Spleen (tissue), 11 donors: ENCODE results near the gene ODF2. TPM values are rescaled to one million over a fixed set of nuclear protein-coding genes. Genes with fewer than 3 reads are reported as not detected.
A peak's percentile ranks its signal among the peaks of the same experiment; 100 is the strongest.

Experiments used
- DNase-seq: peaks from one replicate; pipeline ENCODE4 v3.0.0-alpha.2; 2020
- H3K27ac ChIP-seq, 8 donors: fragments of 200-600 bp; sonication (generic) in 7 of 8; 1 replicate in 4 of 8; 2 replicates in 4 of 8; pipeline versions ENCODE4 v1.5.0 to v1.8.0; 2016 to 2021; ENCODE audit warnings: inconsistent platforms in 4 of 8, mild to moderate bottlenecking in 4 of 8, moderate library complexity in 1 of 8
- H3K27me3 ChIP-seq, 7 donors: fragments of 200-600 bp; sonication (generic) in 6 of 7; replicated peaks in 1 of 7; 1 replicate in 4 of 7; 2 replicates in 3 of 7; pipeline versions ENCODE4 v1.5.0 to v1.8.0; 2016 to 2021; ENCODE audit warnings: inconsistent platforms in 3 of 7, mild to moderate bottlenecking in 1 of 7
- H3K36me3 ChIP-seq, 6 donors: fragments of 200-600 bp; sonication (generic) in 5 of 6; 1 replicate in 4 of 6; 2 replicates in 2 of 6; pipeline versions ENCODE4 v1.5.0 to v1.8.0; 2016 to 2021; ENCODE audit warnings: inconsistent platforms in 2 of 6
- H3K4me1 ChIP-seq, 6 donors: fragments of 200-600 bp; sonication (generic) in 5 of 6; 1 replicate in 3 of 6; 2 replicates in 3 of 6; pipeline versions ENCODE4 v1.5.0 to v1.8.0; 2016 to 2021; ENCODE audit warnings: inconsistent platforms in 3 of 6
- H3K4me3 ChIP-seq, 8 donors: fragments of 200-600 bp; sonication (generic) in 7 of 8; 1 replicate in 4 of 8; 2 replicates in 4 of 8; pipeline versions ENCODE4 v1.5.0 to v1.8.0; 2016 to 2021; ENCODE audit warnings: inconsistent platforms in 4 of 8, mild to moderate bottlenecking in 4 of 8, moderate library complexity in 2 of 8
- H3K9me3 ChIP-seq, 8 donors: fragments of 200-600 bp; sonication (generic) in 7 of 8; 1 replicate in 4 of 8; 2 replicates in 4 of 8; pipeline versions ENCODE4 v1.5.0 to v1.8.0; 2016 to 2021; ENCODE audit warnings: inconsistent platforms in 4 of 8
- POLR2A ChIP-seq, 3 donors: fragments of 450-650 bp; IDR thresholded peaks; one replicate each; pipeline ENCODE4 v1.5.1; 2017; ENCODE audit warnings: antibody characterized with exemption in 3 of 3, mild to moderate bottlenecking in 1 of 3
- POLR2AphosphoS5 ChIP-seq, 3 donors: sonication (generic); formaldehyde crosslinking; IDR thresholded peaks; one replicate each; pipeline ENCODE4 v1.5.1; 2017; ENCODE audit warnings: antibody characterized with exemption in 3 of 3
- WGBS, 5 donors: extraction: QIAGEN DNeasy Blood & Tissue Kit in 3 of 5; methylation state at CpG; one replicate each; pipeline versions ENCODE4 v1.1.5 to v1.1.7; 2013 to 2018; 5-methylcytosine and 5-hydroxymethylcytosine counted together
- intact Hi-C: fragments of 100-400 bp; cut with DNase I; formaldehyde crosslinking; loops from one replicate; pipeline ENCODE4 v1.15.0; 2023; ENCODE audit warnings: low total_unique reads
- polyA plus RNA-seq, 3 donors: library from polyadenylated mRNA; stranded (reverse); fragments of 200-250 nt; gene quantifications; one replicate each; pipeline ENCODE4 v1.2.1, GENCODE V29; 2013
- total RNA-seq, 7 donors: library from RNA; depleted of rRNA in 3 of 7; stranded (reverse); fragments of >200 nt in 3 of 7; fragmentation: NEBNext Ultra II Directional in 4 of 7; extraction: Animal tissue kit (Norgen Biotek cat#: 25700) in 4 of 7; gene quantifications; one replicate each; pipeline versions ENCODE4 v1.1.0 to v1.2.1, GENCODE V29; 2016 to 2021
- TF ChIP-seq, protein P1 (sequence below), 11 experiments: fragments of 200-600 bp in 7 of 11; fragments of 450-650 bp in 4 of 11; sonication (generic) in 4 of 11; IDR thresholded peaks in 8 of 11; conservative IDR thresholded peaks in 3 of 11; 1 replicate in 7 of 11; 2 replicates in 4 of 11; pipeline versions ENCODE4 v1.4.0 to v1.8.0; 2016 to 2021; ENCODE audit warnings: antibody characterized with exemption in 11 of 11, inconsistent platforms in 4 of 11, mild to moderate bottlenecking in 1 of 11
- donor health status: healthy with polysubstance abuse.
- donor health status: DM: no; HTN: no; CAD: no; lungs with moderate emphysema.
- donor health status: DM: no; HTN: no; CAD: no.
- donor health status: Bipolar disorder and iron deficiency.
- donor health status: healthy.
- donor health status: DM: no; HTN: no; CAD: no.
- donor health status: DM: yes; HTN: yes; CAD: no.

ODF2 gene
- total and polyA plus RNA-seq, 10 donors, result 13.4 to 37.5 (median 26.6) TPM

DNA sequence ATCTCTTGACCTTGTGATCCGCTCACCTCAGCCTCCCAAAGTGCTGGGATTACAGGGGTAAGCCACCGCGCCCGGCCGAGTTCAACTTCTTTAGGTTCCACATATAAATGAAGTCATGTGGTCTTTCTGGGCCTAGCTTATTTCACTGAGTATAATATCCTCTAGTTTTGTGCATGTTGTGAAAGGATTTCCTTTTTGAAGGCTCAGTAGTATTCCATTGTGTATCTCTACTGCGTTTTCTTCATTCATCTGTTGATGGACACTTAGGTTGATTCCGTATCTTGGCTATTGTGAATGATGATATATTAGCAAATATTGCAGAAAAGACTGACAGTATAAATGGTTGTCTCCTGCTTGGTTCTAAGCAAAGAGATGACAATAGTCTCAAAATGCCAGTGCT lies 20.1 kb downstream of the ODF2 start:
- H3K36me3 ChIP-seq, result peaks cover 0 to 99% (median 68%) of the 10 kb centered on the region in 6 donors
- TF ChIP-seq POLR2AphosphoS5 (IDR thresholded peaks at IDR 0.05), result no peak
- intact Hi-C loops, result no loop called here

DNA sequence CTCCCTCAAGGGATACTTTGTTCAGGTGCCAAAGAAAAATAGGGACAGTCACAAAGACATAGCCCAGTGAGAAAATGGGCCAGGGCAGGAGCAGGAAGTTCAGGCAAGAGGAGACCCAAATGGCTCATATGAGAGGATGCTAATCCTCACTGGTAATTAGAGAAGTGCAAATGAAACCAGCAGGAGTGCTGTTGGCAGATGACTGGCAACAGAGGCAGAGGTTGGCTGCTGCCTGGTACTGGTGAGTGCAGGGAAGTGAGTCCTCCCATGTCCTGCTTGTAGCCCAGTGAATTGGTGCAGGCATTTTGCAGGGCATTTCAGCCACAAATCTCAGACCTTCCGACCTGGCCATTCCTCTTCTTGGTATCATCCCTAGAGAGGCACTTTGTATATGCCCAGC lies 23.5 kb downstream of the ODF2 start:
- WGBS, 5 donors, result 92 to 100% (median 97%) methylated on average over 1 of the region's 1 CpG
- Histone ChIP-seq H3K27me3 (no peaks in the 10 kb centered on the region), H3K9me3 (no peaks in the 10 kb centered on the region), H3K27ac (no peak overlapping the region), H3K4me3 (no peak overlapping the region), H3K4me1 (no peaks in the 10 kb centered on the region), H3K36me3 (peaks cover 0 to 100% (median 77%) of the 10 kb centered on the region in 6 donors)
- intact Hi-C loops, result no loop called here
- no peak for TF ChIP-seq POLR2A (IDR thresholded peaks at IDR 0.05)
- DNase-seq, result peak; percentile 27

More for the DNA sequence above, 20.1 kb downstream of the ODF2 start:
- H3K27me3 ChIP-seq, result no peaks in the 10 kb centered on the region
- H3K27ac ChIP-seq, result no peak overlapping the region
- WGBS, 5 donors, result 97 to 99% (median 98%) methylated on average over 7 of the region's 7 CpGs
- no peak overlapping the region for H3K4me3 ChIP-seq
- H3K9me3 ChIP-seq, result no peaks in the 10 kb centered on the region
- H3K4me1 ChIP-seq, result no peaks in the 10 kb centered on the region
- DNase-seq, result no peak

DNA sequence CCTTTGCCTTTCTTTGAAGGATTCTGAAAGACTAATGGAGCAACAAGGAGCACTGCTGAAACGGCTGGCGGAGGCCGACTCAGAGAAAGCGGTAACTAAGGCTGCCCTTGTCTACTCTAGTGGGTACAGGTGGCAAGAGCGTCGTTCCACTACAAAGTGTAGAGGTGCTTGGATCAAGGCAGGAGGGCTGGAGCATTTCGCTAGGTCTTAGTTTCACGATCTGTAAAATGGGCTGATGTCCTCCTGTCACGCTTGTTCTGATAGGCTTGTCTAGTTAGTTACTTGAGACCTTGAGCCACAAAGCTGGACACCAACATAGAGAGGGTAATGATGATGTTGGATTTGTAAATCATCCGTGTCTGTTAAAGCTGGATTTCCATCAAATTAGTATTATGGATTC lies 25.8 kb downstream of the ODF2 start:
- no peak for TF ChIP-seq POLR2AphosphoS5 (IDR thresholded peaks at IDR 0.05)
- TF ChIP-seq POLR2A (IDR thresholded peaks at IDR 0.05), result no peak
- TF ChIP-seq, protein P1, sequence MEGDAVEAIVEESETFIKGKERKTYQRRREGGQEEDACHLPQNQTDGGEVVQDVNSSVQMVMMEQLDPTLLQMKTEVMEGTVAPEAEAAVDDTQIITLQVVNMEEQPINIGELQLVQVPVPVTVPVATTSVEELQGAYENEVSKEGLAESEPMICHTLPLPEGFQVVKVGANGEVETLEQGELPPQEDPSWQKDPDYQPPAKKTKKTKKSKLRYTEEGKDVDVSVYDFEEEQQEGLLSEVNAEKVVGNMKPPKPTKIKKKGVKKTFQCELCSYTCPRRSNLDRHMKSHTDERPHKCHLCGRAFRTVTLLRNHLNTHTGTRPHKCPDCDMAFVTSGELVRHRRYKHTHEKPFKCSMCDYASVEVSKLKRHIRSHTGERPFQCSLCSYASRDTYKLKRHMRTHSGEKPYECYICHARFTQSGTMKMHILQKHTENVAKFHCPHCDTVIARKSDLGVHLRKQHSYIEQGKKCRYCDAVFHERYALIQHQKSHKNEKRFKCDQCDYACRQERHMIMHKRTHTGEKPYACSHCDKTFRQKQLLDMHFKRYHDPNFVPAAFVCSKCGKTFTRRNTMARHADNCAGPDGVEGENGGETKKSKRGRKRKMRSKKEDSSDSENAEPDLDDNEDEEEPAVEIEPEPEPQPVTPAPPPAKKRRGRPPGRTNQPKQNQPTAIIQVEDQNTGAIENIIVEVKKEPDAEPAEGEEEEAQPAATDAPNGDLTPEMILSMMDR (IDR thresholded peaks at IDR 0.05 in 8 of 11, conservative IDR thresholded peaks at IDR 0.05 in 3 of 11), result no peak
- Histone ChIP-seq H3K36me3 (peaks cover 0 to 100% (median 78%) of the 10 kb centered on the region in 6 donors), H3K9me3 (no peaks in the 10 kb centered on the region), H3K4me3 (no peak overlapping the region), H3K27me3 (no peaks in the 10 kb centered on the region), H3K4me1 (no peaks in the 10 kb centered on the region), H3K27ac (no peak overlapping the region)
- intact Hi-C loops, result no loop called here
- peak; percentile 19 for DNase-seq
- 94 to 99% (median 97%) methylated on average over 10 of the region's 10 CpGs for WGBS, 5 donors

- Histone ChIP-seq H3K27ac (no peak overlapping the region), H3K4me1 (no peaks in the 10 kb centered on the region), H3K27me3 (no peaks in the 10 kb centered on the region), H3K9me3 (no peaks in the 10 kb centered on the region), H3K4me3 (no peak overlapping the region), H3K36me3 (peaks cover 0 to 100% (median 83%) of the 10 kb centered on the region in 6 donors)
- peak; percentile 9 for DNase-seq
- TF ChIP-seq POLR2A (IDR thresholded peaks at IDR 0.05) (no peak), POLR2AphosphoS5 (IDR thresholded peaks at IDR 0.05) (no peak)
- TF ChIP-seq, protein P1 (IDR thresholded peaks at IDR 0.05 in 8 of 11, conservative IDR thresholded peaks at IDR 0.05 in 3 of 11), result no peak
- intact Hi-C loops, result no loop called here
- 95 to 100% (median 97%) methylated on average over 7 of the region's 7 CpGs for WGBS, 5 donors
Measured at GRCh38 chr9:128482186-128482585, 26.4 kb downstream of the ODF2 start.

GRCh38 chr9:128484686-128485413 lies 29.0 kb downstream of the ODF2 start:
- 93 to 98% (median 95%) methylated on average over 17 of the region's 17 CpGs for WGBS, 5 donors
- H3K27me3 ChIP-seq, result no peaks in the 10 kb centered on the region
- intact Hi-C loops, result no loop called here
- TF ChIP-seq POLR2A (IDR thresholded peaks at IDR 0.05) (no peak), POLR2AphosphoS5 (IDR thresholded peaks at IDR 0.05) (no peak)
- TF ChIP-seq, protein P1 (IDR thresholded peaks at IDR 0.05 in 8 of 11, conservative IDR thresholded peaks at IDR 0.05 in 3 of 11), result no peak
- H3K4me1 ChIP-seq, result no peaks in the 10 kb centered on the region
- DNase-seq, result no peak
- H3K4me3 ChIP-seq, result no peak overlapping the region
- no peak overlapping the region for H3K27ac ChIP-seq
- peaks cover 0 to 100% (median 87%) of the 10 kb centered on the region in 6 donors for H3K36me3 ChIP-seq
- no peaks in the 10 kb centered on the region for H3K9me3 ChIP-seq
